Measurements from ENCODE around the gene FMNL3. TPM values are rescaled to one million over a fixed set of nuclear protein-coding genes. Genes with fewer than 3 reads are reported as not detected.
A peak's percentile ranks its signal among the peaks of the same experiment; 100 is the strongest.

FMNL3 gene
- polyA plus RNA-seq, 1 donor from 2014 or later: 9.3 TPM

DNA sequence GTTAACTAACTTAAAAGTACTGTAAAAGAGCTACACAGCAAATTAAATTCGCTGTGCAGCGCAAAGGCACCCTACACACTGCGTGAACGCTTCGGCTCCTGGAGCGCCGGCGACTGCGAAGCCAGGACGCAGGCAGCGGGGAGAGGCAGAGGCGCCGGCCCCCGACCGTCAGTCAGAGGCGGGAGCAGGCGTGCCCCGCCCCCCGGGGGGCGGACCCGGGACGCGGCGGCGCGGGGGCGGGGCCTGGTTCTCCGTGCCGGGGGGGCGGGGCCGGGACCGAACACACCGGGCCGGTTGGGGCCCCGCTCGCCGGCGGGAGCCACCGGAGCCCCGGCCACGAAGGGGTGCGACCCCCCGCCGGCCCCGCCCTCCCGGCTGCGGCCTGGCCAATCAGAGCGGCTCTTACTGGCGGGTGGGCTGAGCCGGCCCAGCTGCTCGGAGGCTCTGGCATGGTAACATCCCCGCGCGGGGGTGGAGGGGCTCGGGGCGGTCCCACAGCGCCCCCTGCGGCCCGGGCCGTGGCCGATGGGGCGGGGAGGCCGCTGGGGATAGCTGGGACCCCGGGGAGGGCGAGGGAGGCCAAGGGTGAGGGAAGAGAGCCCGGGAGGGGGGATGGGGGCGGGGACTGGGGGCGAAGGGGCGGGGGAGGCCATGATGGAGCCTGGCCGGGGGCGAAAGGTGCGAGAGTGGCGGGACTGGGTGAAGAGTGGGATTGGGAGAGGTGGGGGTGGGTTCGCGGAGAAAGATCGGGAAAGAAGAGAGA, 83.9 kb downstream of the FMNL3 start, which contains the start of gene PRPF40B:
Gene PRPF40B (plus strand): TSS at position 420 of the 763 bp plus-strand sequence. CDS start 30 bp downstream, at position 450.
- Histone ChIP-seq H3K4me2 (ENCODE audit: low read length) (peak within 1 kb of the TSS; percentile 71), H3F3A (ENCODE audit: insufficient read depth, low read length, poor library complexity, severe bottlenecking) (no peaks in the 10 kb centered on the region), H3K27me3 (ENCODE audit: insufficient read depth, low read depth, low read length) (no peaks in the 10 kb centered on the region), H3K9me3 (ENCODE audit: low read length) (no peaks in the 10 kb centered on the region), H3K4me3 (ENCODE audit: low read length) (peak within 1 kb of the TSS; percentile 86), H3K27ac (ENCODE audit: low read length) (no peak within 1 kb of the TSS), H4K20me1 (ENCODE audit: insufficient read depth) (no peaks in the 10 kb centered on the region), H3K9ac (ENCODE audit: low read length) (peak within 1 kb of the TSS; percentile 47), H3K9me2 (ENCODE audit: insufficient read depth, low read length) (no peaks in the 10 kb centered on the region), H3K79me2 (replicated peaks; ENCODE audit: insufficient read depth, low read length) (no peaks in the 10 kb centered on the region), H2AFZ (ENCODE audit: low read depth, low read length) (peak within 1 kb of the TSS; percentile 58), H3K36me3 (ENCODE audit: insufficient read depth, low read length) (no peaks in the 10 kb centered on the region)
- TF ChIP-seq POLR2AphosphoS5 (IDR thresholded peaks at IDR 0.05) (peak; percentile 50), TAF1 (IDR thresholded peaks at IDR 0.05; ENCODE audit: low read depth) (peak; percentile 38), RAD21 (conservative IDR thresholded peaks at IDR 0.05) (peak; percentile 8), EP300 (conservative IDR thresholded peaks at IDR 0.05; ENCODE audit: poor library complexity, severe bottlenecking) (peak; percentile 32), CTCF (IDR thresholded peaks at IDR 0.05; ENCODE audit: poor library complexity, severe bottlenecking) (peak; percentile 61), EZH2 (IDR thresholded peaks at IDR 0.05; ENCODE audit: borderline replicate concordance, insufficient read depth, low read length, poor library complexity, severe bottlenecking) (no peak), MXI1 (conservative IDR thresholded peaks at IDR 0.05; ENCODE audit: poor library complexity, severe bottlenecking) (peak; percentile 71), SMC3 (conservative IDR thresholded peaks at IDR 0.05; ENCODE audit: poor library complexity) (no peak)
- TF ChIP-seq, protein P1, sequence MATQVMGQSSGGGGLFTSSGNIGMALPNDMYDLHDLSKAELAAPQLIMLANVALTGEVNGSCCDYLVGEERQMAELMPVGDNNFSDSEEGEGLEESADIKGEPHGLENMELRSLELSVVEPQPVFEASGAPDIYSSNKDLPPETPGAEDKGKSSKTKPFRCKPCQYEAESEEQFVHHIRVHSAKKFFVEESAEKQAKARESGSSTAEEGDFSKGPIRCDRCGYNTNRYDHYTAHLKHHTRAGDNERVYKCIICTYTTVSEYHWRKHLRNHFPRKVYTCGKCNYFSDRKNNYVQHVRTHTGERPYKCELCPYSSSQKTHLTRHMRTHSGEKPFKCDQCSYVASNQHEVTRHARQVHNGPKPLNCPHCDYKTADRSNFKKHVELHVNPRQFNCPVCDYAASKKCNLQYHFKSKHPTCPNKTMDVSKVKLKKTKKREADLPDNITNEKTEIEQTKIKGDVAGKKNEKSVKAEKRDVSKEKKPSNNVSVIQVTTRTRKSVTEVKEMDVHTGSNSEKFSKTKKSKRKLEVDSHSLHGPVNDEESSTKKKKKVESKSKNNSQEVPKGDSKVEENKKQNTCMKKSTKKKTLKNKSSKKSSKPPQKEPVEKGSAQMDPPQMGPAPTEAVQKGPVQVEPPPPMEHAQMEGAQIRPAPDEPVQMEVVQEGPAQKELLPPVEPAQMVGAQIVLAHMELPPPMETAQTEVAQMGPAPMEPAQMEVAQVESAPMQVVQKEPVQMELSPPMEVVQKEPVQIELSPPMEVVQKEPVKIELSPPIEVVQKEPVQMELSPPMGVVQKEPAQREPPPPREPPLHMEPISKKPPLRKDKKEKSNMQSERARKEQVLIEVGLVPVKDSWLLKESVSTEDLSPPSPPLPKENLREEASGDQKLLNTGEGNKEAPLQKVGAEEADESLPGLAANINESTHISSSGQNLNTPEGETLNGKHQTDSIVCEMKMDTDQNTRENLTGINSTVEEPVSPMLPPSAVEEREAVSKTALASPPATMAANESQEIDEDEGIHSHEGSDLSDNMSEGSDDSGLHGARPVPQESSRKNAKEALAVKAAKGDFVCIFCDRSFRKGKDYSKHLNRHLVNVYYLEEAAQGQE (IDR thresholded peaks at IDR 0.05; ENCODE audit: borderline replicate concordance): no peak

- TF ChIP-seq EZH2 (IDR thresholded peaks at IDR 0.05; ENCODE audit: borderline replicate concordance, insufficient read depth, low read length, poor library complexity, severe bottlenecking) (no peak), RAD21 (conservative IDR thresholded peaks at IDR 0.05) (peak; percentile 3), TAF1 (IDR thresholded peaks at IDR 0.05; ENCODE audit: low read depth) (no peak), SMC3 (conservative IDR thresholded peaks at IDR 0.05; ENCODE audit: poor library complexity) (no peak), MXI1 (conservative IDR thresholded peaks at IDR 0.05; ENCODE audit: poor library complexity, severe bottlenecking) (peak; percentile 91), POLR2AphosphoS5 (IDR thresholded peaks at IDR 0.05) (no peak), EP300 (conservative IDR thresholded peaks at IDR 0.05; ENCODE audit: poor library complexity, severe bottlenecking) (no peak), CTCF (IDR thresholded peaks at IDR 0.05; ENCODE audit: poor library complexity, severe bottlenecking) (no peak)
- TF ChIP-seq, protein P1 (IDR thresholded peaks at IDR 0.05; ENCODE audit: borderline replicate concordance): no peak
- no peaks in the 10 kb centered on the region for H3K36me3 ChIP-seq (ENCODE audit: insufficient read depth, low read length)
- H3K9me3 ChIP-seq (ENCODE audit: low read length): no peaks in the 10 kb centered on the region
- H3K4me2 ChIP-seq (ENCODE audit: low read length): peak overlapping the region; percentile 71
- no peaks in the 10 kb centered on the region for H4K20me1 ChIP-seq (ENCODE audit: insufficient read depth)
- no peak overlapping the region for H3K27ac ChIP-seq (ENCODE audit: low read length)
- no peaks in the 10 kb centered on the region for H3F3A ChIP-seq (ENCODE audit: insufficient read depth, low read length, poor library complexity, severe bottlenecking)
- H3K4me3 ChIP-seq (ENCODE audit: low read length): peak overlapping the region; percentile 86
- no peaks in the 10 kb centered on the region for H3K27me3 ChIP-seq (ENCODE audit: insufficient read depth, low read depth, low read length)
- H2AFZ ChIP-seq (ENCODE audit: low read depth, low read length): peak overlapping the region; percentile 58
- H3K9me2 ChIP-seq (ENCODE audit: insufficient read depth, low read length): no peaks in the 10 kb centered on the region
- H3K79me2 ChIP-seq (replicated peaks; ENCODE audit: insufficient read depth, low read length): no peaks in the 10 kb centered on the region
- H3K9ac ChIP-seq (ENCODE audit: low read length): peak overlapping the region; percentile 47
Measured at GRCh38 chr12:49622501-49623141, 84.6 kb downstream of the FMNL3 start.
